ENCODE data around the gene CLUH.
"Not testable (repeated sequence)": the region's sequence is repeated elsewhere in the genome, so short reads cannot be mapped to it uniquely, and the experiment has no call there.

Gene CLUH

DNA sequence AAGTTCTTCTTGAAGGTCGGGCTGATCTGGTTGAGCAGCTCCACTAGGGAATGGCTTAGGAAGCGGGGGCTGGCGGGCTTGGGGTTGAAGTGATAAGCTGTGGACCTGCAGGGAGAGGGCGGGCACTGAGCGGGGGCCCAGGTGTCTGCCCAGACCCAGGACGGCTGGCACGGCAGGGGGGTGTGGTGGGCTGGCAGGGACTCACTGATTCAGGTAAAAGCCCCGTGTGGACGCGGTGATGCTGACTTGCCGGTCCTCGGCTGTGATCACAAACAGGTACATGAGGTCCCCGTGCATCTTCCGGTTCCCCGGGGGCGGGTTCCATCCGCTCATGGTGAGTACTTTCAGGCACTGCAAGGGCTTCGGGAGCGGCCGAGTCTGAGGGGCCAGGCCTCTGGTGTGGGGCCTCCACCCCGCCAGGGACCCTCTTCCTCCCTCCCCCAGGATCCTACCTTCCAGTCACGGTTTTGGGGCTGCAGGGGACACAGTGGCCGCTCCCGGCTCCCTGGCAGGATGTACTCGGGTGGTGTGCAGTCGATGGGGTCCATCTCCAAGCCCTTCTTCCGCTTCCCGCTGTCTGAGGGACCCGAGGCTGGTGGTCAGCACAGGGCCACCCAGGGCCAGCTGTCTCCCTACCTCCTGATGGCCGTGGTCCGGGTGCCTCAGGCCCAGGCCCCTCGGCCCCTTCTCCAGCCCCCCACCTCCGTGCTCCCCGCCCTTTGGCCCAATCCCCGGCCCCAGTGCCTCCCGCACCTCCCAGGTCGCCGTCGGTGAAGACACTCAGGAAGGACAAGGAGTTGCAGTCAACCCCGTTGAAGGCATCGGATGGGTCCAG lies 10.2 kb downstream of the CLUH start:
- DNase-seq, result no peak

DNA sequence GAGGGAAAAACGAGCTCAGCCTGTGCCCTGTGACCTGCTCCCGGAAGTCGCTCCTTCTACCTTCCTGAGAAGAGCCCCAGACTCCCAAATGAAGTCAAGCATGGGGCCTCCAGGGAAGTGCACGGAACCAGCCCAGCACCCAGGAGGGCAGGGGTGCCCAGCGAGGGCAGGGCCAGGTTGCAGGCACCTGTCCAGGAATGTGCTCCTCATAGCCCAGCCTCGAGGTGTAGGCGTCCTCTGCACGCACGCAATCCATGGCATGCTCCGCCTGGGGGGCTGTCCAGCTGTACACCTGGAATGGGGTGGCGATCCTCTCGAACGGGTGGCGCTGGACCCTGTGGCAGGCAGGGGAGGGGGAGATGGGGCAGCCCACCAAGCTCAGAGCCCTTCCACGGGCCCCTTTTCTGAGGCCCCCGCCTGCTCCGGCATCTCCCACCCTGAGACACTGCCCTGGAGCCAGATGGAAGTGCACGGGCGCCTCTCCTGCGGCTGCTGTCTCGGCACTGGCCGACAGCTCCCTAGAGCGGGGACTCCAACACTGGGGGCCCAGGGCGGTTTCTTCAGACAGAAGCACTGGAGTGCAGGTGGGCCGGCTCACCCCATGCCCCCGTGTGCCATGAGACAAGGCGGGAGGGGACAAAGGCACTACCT lies 10.9 kb downstream of the CLUH start:
- DNase-seq, result no peak

DNA sequence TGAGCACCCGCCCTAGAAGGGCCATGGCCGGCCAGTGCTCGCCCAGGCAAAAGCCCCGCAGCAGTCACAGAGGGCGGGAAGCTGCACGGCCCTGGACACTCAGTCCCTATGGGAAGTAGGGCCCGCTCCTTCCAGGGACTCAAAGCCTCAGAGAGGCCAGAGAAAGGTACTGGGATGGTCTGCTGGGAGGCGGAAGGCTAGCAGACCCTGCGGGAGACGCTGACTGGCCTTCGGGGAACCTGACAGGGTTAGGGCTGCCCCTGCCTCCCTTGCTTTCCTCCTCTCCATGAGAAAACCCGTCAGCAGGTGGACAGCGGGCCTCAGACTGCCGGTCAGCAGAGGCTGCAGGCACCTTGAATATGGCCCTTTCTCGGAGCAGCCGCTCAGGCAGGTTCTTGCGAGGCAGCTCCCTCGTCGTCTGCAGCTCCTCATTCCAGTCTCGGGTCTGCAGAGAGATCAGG lies 11.5 kb downstream of the CLUH start:
- DNase-seq, result no peak

DNA sequence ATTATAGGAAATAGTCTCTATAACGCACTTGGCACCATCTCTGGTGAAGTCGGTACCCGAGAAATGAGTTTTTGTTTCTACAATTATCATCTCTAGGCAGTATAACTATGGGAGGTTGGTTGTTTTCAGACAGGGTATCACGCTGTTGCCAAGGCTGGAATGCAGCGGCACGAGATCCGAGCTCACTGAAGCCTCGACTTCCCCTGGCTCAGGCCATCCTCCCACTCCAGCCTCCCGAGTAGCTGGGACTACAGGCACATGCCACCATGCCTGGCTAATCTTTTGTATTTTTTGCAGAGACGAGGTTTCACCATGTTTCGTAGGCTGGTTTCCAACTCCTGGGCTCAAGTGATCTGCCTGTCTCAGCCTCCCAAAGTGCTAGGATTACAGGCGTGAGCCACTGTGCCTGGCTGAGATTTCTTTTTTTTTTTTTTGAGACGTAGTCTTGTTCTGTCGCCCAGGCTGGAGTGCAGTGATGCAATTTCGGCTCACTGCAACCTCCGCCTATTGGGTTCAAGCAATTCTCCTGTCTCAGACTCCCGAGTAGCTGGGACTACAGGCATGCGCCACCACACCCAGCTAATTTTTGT lies 12.3 kb downstream of the CLUH start:
- not testable (repeated sequence) for DNase-seq

DNA sequence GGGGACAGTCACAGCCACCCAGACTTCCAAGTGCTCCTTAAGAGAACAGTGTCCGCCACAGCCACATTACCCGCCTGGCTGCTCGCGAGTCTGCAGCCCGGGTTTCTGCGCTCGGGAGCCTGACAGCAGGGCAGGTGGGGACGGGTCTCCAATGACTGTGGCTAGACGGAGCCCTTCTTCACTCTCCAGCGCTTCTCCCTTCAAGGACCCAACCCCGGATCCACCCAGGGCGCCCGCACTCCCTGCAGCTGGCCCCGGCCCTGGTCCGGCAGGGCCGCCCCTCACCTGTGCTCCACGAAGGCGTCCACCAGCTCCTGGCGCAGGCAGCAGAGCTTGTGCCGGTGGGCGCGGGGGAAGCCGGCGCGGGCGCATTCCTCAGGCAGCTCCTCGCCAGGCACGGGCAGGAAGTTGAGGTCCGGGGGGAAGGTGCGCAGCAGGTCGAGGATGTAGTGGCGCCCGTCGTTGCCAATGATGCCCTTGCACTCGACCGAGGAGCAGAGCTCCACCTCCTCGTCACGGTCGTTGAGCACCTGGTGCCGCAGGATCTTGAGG lies 13.9 kb downstream of the CLUH start:
- no peak for DNase-seq

DNA sequence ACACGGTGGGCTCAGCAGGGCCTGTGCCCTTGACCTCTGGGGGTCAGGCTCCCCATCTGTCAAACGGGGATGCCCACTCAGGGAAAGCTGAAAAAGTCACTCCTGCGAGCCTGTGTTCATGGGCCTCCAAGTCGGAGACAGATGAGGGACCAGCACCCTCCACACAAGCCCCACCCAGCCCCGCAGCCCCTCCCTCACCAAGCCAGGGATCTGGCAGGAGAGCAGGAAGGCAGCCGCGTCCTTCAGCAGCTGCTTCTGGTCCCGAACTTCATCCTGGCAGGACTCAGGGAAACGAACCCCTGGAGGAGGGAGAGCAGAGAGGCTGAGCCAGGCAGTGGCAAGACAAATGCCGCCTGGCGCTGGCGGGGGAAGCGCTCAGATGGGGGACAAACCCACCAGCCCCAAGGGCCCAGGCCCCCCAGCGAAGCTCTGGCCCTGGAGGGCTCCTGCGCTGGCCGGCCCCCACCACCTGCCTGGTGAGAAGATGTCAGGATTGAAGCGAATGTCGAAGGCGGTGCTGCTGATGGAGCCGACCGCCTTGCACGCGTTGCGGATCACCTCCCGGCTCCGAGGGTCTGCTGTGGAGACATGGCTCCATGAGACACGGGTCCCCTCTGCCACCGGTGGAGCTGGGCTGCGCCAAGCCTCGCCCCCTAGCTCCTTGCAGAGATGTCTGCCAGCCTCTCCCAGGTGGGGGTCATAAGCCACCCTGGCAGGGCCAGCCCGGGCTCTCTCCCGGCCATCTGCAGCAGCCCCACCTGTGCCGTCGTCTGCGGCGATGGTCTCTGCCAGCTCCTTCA lies 15.4 kb downstream of the CLUH start:
- DNase-seq, result no peak

DNA sequence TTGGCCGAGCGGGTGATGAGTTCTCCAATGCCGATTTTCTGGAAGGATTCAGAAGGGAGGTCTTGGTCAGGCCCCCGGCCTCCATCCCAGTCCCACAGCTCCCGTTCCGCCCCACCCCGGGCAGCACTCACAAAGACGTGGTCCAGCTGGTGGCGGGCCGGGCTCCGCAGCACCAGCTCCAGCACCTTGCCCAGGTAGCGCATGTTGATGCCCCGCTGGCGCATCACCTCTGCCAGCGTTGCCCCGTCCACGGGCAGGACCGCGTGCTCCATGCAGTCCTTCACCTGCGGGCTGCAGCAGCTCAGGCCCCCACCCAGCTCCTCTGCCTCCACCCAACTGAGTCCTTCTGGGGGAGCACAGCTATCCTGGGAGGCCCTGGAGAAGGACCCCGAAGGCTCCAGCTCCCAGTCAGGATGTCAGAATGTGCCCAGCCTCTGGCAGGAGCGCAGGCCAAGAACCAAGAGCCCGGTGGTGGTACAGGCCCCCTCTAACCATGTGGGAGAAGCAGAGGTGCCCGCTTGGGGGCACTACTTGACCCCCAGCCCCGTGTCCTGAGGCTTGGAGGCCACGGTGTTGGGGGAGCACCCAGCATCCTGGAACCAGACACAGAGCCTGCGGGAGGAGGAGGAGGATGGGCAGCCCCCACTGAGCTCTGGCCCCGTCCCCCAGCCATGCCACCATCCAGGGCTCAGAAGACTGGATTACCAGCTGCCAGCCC lies 16.2 kb downstream of the CLUH start:
- no peak for DNase-seq

DNA sequence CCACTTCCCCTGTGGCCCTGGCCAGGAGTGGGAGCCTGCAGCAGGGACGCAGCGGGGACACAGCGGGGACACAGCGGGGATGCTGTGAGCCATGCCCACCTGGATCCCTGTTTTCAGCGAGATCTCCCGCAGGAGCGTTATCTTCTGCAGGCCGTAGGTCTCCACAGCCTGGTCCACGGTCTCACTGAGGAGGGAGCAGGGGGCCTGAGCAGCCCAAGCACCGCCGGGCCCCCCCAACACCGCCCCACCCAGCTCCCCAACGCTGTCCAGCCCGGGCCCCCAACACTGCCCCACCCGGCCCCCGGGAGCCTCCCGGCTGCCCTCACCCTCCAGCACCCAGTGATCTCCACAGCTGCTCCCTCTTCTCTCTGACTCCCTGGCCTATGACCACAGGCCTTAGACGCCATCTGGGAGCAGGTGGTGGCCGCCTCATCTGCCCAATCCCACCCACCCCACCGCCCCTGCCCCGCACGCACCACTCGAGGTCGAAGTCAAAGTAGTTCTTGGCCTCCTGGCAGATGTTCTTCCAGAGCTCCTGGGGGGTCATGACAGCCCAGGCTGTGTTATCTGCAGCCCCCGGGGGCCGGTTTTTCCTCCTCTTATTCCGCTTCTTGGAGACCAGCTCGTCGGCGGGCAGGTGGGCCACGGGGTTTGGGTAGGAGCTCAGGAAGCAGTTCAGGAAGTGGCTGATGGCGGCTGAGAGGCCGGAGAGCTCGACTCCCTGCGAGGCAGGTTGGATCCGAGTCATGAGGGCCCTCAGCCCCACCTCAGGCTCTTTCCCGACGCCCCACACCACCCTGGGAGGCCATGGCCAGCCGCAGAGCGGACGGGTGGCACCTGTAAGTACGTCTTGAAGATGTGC lies 17.0 kb downstream of the CLUH start:
- DNase-seq, result no peak

DNA sequence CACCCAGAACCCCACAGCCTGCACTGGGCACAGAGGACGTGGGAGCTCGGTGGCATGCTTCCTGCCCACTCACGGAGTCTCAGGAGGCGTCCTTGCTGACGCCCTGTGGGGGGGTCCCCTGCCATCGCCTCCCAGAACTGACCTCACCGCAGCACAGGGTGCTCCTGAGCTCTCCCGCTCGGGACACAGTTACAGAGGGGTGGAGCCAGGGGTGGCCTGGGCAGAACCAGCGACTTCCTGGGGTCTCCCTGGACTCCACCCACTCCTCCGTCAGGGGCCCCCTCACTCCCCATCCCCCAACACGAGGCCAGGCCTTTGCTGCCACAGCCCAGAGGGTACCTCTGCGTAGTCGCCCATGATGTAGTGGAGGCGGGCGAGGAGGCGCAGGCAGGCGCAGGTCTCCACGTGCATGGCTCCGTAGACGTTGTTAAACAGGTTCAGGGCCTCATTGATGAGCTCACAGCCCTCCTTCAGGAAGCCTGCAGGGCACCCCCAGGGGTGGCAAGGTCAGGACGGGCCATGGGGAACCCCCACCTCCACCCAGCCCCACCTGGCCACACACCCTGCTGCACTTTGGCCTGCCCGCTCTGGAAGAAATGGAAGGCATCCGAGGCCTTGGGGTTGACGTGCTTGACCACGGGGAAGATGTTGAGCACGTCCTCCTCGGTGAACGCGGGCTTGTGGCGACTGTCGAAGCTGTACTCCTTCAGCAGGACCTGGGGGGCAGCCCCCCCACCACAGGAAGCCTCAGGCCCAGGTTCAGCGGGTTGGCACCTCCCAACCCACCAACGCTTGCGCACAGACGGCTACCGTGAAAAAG lies 17.8 kb downstream of the CLUH start:
- DNase-seq, result no peak

DNA sequence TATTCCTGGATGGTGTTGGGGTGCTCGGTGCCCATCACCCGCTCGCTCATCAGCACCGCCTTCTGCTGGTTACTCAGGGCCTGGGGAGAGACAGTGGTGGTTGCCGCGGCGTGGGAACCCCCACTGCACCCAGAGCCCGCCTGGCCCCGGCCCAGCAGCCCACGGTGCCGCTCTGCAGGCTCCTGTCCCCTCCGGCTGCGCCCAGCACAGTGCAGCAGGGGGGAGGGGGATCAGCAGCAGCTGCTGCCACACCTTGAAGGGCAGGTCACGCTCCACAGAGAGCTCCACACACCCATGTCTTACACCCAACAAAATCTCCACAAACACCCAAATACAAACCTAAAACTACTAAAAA lies 18.8 kb downstream of the CLUH start:
- no peak for DNase-seq

DNA sequence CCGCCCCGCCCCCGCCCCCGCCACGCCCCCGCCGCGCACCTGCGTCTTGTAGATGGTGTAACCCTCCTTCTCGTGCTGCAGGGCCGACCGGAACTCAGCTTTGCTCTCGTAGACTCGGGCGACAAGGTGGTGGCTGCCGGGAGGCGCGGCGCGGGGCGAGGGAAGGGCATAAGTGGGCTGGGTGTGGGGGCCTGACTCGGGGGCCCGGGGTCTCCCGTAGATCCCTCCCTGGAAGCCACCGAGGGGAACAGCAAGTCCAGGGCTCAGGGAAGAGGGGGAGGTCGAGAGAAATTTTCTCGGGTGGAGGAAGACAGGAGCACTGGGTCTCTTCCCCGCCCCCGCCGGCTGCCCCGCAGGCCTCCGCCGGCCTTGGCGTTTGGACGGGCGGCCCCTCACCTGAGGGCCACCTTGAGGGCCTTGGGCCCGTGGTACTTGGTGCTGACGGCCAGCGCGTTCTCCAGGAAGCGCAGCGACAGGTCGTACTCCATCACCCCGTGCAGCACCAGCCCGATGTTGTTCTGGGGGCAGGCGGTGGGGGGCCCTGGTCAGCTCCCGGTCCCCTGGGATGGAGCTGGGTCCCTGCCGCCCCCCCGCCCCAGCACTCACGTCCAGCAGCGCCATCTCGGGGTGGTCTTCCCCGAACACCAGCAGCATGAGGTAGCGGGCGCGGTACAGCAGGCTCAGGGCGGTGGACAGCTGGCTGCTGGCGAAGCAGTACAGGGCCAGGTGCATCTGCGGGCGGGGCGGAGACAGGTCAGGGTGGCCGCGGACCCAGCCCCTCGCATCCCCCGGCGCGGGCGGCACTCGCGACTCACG lies 19.4 kb downstream of the CLUH start:
- no peak for DNase-seq

DNA sequence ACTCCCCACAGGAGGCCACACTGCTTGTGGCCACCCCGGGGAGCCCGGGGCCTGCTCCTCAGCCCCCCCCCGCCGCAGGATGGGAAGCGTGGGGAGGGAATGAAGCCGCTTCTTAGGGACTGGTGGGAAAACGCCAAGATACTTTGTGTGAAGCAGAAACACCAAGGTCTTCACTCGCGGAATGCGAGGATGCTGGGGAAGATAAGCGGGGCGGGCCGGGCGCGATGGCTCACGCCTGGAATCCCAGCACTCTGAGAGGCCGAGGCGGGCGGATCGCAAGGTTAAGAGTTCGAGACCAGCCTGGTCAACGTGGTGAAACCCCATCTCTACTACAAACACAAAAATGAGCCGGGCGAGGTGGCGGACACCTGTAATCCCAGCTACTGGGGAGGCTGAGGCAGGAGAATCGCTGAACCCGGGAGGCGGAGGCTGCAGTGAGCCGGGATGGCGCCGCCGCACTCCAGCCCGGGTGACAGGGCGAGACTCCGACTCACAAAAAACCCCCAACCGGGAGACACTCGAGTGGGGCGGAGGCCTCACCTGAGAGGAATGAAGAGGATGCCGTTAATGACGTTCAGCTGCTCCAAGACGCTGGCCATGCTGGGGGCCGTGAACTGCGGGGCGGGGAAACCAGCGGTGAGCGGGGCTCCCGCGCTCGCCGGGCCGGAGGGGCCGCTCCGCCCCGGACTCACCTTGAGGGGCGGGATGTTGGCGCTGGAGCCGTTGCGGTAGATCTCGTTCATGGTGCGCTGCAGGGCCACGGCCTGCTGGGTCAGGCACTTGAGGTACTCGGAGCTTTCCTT lies 20.3 kb downstream of the CLUH start:
- no peak for DNase-seq

DNA sequence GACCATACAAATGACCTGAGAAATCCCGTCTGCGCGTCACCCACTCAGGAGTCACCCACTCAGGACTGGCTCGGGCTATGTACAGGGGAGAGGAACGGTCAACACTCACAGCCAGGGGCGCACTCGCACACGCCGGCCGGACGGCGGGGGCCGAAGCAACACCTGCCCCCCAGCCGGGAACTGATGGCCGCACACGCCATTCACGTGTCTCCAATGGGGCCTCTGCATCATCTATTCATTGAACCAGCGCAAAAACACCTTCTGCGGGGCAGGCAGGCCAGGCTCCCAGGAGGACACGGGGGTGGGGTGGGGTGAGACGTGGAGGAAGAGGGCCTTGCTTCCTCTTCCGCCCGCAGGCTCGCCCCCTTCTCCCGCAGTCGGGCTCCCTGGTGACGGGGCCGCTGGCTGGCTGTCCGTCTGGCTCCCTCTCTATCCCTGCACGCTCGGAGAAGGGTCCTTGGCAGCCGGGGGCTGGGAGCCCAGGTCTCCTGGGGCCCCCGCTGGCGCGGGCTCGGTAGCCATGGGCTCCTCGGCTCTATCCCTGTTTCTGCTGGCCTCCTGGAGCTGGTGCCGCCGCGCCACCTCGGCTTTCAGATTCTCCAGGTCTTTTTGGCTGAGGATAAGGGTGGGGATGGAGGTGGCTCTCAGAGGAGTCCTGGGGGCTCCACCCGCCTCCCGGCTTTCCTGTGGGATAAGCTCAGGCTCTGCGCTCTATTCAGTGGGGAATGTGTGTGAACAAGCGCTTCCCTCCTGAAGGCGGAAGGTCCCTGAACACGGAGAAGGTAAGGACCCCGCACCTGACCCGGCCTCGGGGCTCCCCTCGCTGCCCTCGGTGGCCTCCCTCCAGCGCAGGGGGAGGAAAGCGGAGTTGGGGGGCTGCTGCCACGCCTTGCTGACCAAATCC lies 21.1 kb downstream of the CLUH start:
- DNase-seq, result no peak

DNA sequence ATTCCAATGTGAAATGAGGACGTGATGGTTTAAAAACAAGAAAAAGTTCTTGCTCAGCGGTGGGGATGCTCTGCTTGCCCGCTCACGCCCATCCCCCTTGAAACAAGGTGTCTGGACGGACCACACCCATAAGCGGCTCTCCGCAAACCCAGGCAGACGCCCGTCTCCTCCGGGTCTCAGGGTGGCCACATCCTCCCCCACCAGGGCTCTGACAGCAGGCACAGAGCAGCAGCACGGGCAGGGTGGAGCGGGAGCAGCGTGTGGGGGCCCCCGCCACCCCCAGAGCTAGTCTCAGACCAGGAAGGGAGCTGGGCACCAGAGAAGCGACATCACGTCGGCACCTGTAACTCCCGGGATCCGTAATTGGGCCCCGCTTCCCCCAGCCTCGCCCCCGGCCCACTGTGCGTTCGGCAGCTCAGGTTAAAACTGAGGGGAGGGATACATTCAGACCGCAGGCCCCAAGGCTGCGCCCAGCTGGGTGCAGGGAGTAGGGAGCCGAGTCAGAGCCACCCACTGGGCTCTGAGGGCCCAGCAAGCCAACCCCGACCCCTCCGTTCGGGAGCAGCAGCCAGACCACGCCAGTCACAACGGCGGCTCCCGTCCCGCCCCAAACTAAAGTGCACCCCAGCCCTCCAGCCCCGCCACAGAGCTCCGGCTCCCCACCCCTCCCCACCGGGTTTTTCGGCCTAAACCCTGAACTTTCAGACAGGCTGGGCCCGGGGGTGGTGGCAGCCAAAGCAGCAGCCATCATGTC lies 22.0 kb downstream of the CLUH start:
- peak; percentile 21 for DNase-seq

DNA sequence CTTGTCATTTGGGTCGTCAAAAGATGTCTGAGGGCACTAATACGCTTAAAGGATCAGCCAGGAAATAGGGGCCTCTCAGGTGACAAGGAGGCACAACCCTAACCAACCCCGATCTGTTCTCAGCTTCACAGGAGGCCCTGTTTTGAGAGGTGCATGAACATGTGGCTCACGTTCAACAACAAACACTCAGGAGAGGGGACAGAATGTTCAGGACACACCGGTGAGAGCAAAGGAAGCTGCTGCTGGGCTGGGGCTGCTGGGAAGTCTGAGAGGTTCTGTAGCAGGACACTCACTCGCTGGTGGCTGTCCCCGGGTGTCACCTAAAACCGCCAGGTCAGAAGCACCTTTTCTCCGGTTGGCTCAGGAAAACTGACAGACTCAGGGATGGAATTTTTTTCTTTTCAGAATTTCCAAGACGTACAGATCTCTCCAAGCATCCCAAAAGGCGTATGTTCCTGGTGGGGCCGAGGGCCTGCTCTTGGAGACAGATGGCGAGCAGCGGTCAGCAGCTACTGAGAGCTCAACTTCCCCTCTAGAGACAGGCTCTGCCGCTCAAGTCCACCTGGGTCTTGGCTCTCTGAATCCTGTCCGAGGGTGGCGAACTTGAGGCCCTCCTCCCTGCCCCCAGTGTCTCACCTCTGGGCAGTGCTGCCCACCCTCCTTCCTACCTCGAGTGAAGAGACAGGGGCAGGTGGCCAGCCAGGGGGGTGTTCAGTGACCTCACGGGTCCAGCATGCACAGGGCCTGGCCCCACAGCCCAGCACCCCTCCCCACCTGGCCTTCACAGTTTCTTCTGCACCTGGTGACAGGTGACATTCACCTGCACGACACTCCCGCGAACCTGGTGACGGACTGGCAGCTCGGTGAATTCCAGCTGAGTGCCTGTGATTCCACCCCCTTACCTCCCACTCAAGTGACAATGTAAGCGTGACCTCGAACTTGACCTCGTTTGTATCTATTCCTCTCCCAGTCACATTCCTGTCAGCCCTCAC lies 22.9 kb downstream of the CLUH start:
- DNase-seq, result no peak

DNA sequence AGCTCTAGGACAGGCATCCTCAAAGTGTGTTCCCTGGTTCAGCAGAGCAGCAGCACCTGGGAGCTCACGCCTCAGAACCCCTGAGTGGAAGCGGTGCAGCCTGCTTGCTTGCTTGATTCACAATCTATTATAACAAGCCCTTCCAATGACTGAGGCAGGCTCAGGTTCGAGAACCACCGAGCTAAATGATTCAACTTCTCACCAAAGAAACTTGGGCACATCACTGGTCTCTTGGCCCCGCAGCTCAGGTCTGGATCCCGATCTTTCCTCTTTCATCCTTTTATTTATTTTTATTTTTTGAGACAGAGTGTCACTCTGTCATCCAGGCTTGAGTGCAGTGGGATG lies 24.5 kb downstream of the CLUH start:
- no peak for DNase-seq

All from CD4-positive, alpha-beta T cell treated with Interleukin-17A for 4 hours (primary cell).